ENCODE data around the gene ZMIZ1.

- TF ChIP-seq CTCF (IDR thresholded peaks at IDR 0.05) (no peak), POLR2A (IDR thresholded peaks at IDR 0.05) (no peak)
Observed at GRCh38 chr10:79156334-79157274, 87.8 kb downstream of the ZMIZ1 start.

All from body of pancreas (tissue), 4 donors.